Endothelial cell of umbilical vein (primary cell): ENCODE measurements around the gene NOS2.

Source experiments
- EZH2 ChIP-seq: IDR thresholded peaks from 2 replicates; pipeline ENCODE4 v1.6.1; 2012; ENCODE audit warnings: borderline replicate concordance, low read depth, mild to moderate bottlenecking, moderate library complexity, low read length, inconsistent platforms; ENCODE audit not compliant: severe bottlenecking
- FOS ChIP-seq: IDR thresholded peaks from 2 replicates; pipeline ENCODE4 v1.6.1; 2011; ENCODE audit warnings: mild to moderate bottlenecking, low read length, moderate library complexity, borderline replicate concordance; ENCODE audit not compliant: insufficient read depth
- GATA2 ChIP-seq: IDR thresholded peaks from 2 replicates; pipeline ENCODE4 v1.7.0; 2011; ENCODE audit warnings: low read depth, mild to moderate bottlenecking, moderate library complexity, mixed read lengths, low read length; ENCODE audit not compliant: insufficient read length, insufficient read depth
- MAX ChIP-seq: IDR thresholded peaks from 2 replicates; pipeline ENCODE4 v1.6.1; 2011; ENCODE audit not compliant: insufficient read depth, insufficient read length
- MYC ChIP-seq: IDR thresholded peaks from one replicate; pipeline ENCODE4 v1.6.1; 2011; ENCODE audit warnings: mild to moderate bottlenecking, low read depth, low read length
- POLR2A ChIP-seq: IDR thresholded peaks from 2 replicates; pipeline ENCODE4 v1.6.1; 2012; ENCODE audit warnings: low read depth, mild to moderate bottlenecking, control low read depth, low read length
- POLR2AphosphoS5 ChIP-seq: IDR thresholded peaks from 2 replicates; pipeline ENCODE4 v1.6.1; 2012; ENCODE audit warnings: low read depth, mild to moderate bottlenecking, control low read depth, low read length, moderate library complexity; ENCODE audit not compliant: insufficient read depth
- TF ChIP-seq, protein P1 (sequence below), 2 donors: IDR thresholded peaks; 1 replicate in 1 of 2; 2 replicates in 1 of 2; pipeline ENCODE4 v1.5.1; 2011; ENCODE audit warnings: low read length in 2 of 2, mild to moderate bottlenecking in 2 of 2, moderate library complexity in 2 of 2, control low read depth in 1 of 2, inconsistent platforms in 1 of 2, low read depth in 1 of 2; ENCODE audit not compliant: insufficient read depth in 1 of 2; ENCODE audit errors: extremely low read depth in 1 of 2

- TF ChIP-seq POLR2A: no peak
- no peak for TF ChIP-seq POLR2AphosphoS5
- TF ChIP-seq, protein P1, sequence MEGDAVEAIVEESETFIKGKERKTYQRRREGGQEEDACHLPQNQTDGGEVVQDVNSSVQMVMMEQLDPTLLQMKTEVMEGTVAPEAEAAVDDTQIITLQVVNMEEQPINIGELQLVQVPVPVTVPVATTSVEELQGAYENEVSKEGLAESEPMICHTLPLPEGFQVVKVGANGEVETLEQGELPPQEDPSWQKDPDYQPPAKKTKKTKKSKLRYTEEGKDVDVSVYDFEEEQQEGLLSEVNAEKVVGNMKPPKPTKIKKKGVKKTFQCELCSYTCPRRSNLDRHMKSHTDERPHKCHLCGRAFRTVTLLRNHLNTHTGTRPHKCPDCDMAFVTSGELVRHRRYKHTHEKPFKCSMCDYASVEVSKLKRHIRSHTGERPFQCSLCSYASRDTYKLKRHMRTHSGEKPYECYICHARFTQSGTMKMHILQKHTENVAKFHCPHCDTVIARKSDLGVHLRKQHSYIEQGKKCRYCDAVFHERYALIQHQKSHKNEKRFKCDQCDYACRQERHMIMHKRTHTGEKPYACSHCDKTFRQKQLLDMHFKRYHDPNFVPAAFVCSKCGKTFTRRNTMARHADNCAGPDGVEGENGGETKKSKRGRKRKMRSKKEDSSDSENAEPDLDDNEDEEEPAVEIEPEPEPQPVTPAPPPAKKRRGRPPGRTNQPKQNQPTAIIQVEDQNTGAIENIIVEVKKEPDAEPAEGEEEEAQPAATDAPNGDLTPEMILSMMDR (IDR thresholded peaks at IDR 0.05; ENCODE audit: extremely low read depth in 1 of 2, insufficient read depth in 1 of 2, low read depth in 1 of 2, low read length in 2 of 2): no peak
- TF ChIP-seq EZH2: no peak
- TF ChIP-seq MAX: no peak
- TF ChIP-seq FOS: no peak
- TF ChIP-seq MYC: no peak
- TF ChIP-seq GATA2: no peak
Observed at GRCh38 chr17:27849474-27850185, 49.3 kb upstream of the NOS2 start.
